D721Med (cell line): ENCODE measurements around the gene ITGAE.

Experiments
- DNase-seq: peaks from one replicate; pipeline ENCODE4 v3.0.0; 2011; ENCODE audit warnings: low spot score; ENCODE audit not compliant: insufficient read length
- FAIRE-seq: peaks from 2 replicates; lab custom pipeline; 2011; peaks lifted over from hg19 to GRCh38; lab: Jason Lieb, UNC
- CTCF ChIP-seq: IDR thresholded peaks from 2 replicates; pipeline ENCODE4 v1.5.1; 2012; ENCODE audit warnings: mild to moderate bottlenecking, control low read depth; ENCODE audit not compliant: insufficient read depth; ENCODE audit errors: missing control alignments

ITGAE gene

GRCh38 chr17:3828151-3828851 lies 27.3 kb upstream of the ITGAE start:
- no peak for FAIRE-seq
- TF ChIP-seq CTCF: no peak
- no peak for DNase-seq

GRCh38 chr17:3827124-3827773 lies 26.3 kb upstream of the ITGAE start:
- DNase-seq: no peak
- peak; percentile 30 for TF ChIP-seq CTCF
- peak; percentile 29 for FAIRE-seq

DNA sequence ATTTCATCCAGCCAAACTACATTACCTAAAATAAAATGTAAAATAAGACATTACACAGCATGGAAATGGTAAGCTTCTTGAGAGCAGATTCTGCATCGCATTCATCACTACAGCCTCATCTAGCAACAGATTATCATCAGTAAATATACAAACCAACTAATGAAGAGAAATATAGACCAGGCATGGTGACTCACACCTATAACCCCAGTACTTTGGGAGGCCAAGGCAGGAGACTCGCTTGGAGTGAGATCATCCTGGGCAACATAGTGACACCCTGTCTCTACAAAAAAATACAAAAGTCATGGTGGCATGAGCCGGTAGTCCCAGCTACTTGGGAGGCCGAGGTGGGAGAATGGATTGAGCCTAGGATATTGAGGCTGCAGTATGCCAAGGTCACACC lies 25.2 kb upstream of the ITGAE start:
- no peak for TF ChIP-seq CTCF
- no peak for FAIRE-seq
- no peak for DNase-seq

DNA sequence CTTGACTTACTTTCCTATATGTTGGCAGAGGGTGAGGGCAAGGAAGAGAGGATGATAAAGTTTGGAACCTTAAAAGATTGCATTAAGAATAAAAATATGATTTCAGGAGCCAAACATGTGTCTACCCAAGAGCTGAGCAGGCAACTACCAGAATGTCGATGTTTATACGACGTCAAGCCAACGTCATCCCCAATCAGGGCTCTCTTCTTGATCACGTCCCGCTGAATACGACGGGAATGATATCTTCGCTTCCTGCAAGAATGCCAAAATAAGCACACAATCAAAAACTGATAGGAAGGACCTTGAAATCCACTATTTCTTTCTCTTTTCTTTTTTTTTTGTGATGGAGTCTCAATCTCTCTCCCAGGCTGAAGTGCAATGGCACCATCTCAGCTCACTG lies 20.1 kb upstream of the ITGAE start:
- no peak for FAIRE-seq
- no peak for DNase-seq
- TF ChIP-seq CTCF: no peak

GRCh38 chr17:3818786-3819185 lies 17.8 kb upstream of the ITGAE start:
- no peak for TF ChIP-seq CTCF
- DNase-seq: no peak
- FAIRE-seq: no peak

GRCh38 chr17:3817851-3818605 lies 17.0 kb upstream of the ITGAE start:
- TF ChIP-seq CTCF: no peak
- FAIRE-seq (no peak), DNase-seq (no peak)
